GM18502 (cell line): ENCODE results near the gene PPP1R12C.
"Not testable (repeated sequence)": the region's sequence is repeated elsewhere in the genome, so short reads cannot be mapped to it uniquely, and the experiment has no call there.

ENCODE experiments used
- ATAC-seq: cut with Tn5 transposase; IDR thresholded peaks from one replicate; pipeline ENCODE4 v1.9.1; 2021; ENCODE audit warnings: mild to moderate bottlenecking; ENCODE audit not compliant: unreplicated experiment, poor library complexity

Gene PPP1R12C

GRCh38 chr19:55116859-55117662 lies at the start of gene PPP1R12C:
TSS of gene PPP1R12C (minus strand) at chr19:55117637. CDS start at chr19:55117543, 94 bp downstream.
- peak; percentile 7 for ATAC-seq

- peak; percentile 86 for ATAC-seq
Observed at GRCh38 chr19:55166530-55167268, 49.3 kb upstream of the PPP1R12C start, which contains the start of gene DNAAF3. TSS of gene DNAAF3 (minus strand) at chr19:55166613. CDS start at chr19:55166413, 200 bp downstream.

- no peak for ATAC-seq
Observed at GRCh38 chr19:55165952-55166529, 48.6 kb upstream of the PPP1R12C start.

GRCh38 chr19:55161571-55162322 lies 44.3 kb upstream of the PPP1R12C start:
- ATAC-seq, result no peak

GRCh38 chr19:55160986-55161365 lies 43.5 kb upstream of the PPP1R12C start:
- no peak for ATAC-seq

- no peak for ATAC-seq
Observed at GRCh38 chr19:55160128-55160985, 42.9 kb upstream of the PPP1R12C start.

- no peak for ATAC-seq
Observed at GRCh38 chr19:55158848-55159749, 41.7 kb upstream of the PPP1R12C start.

GRCh38 chr19:55158423-55158822 lies 41.0 kb upstream of the PPP1R12C start:
- ATAC-seq, result no peak

GRCh38 chr19:55157064-55157908 lies 39.8 kb upstream of the PPP1R12C start, which contains the start of gene TNNI3:
TSS of gene TNNI3 (minus strand) at chr19:55157732. CDS start at chr19:55157589, 143 bp downstream.
- no peak for ATAC-seq

GRCh38 chr19:55156202-55157063 lies 39.0 kb upstream of the PPP1R12C start:
- no peak for ATAC-seq

- not testable (repeated sequence) for ATAC-seq
Observed at GRCh38 chr19:55155784-55156183, 38.3 kb upstream of the PPP1R12C start.

GRCh38 chr19:55153652-55154264 lies 36.3 kb upstream of the PPP1R12C start:
- ATAC-seq, result no peak

- ATAC-seq, result no peak
Observed at GRCh38 chr19:55152017-55152416, 34.6 kb upstream of the PPP1R12C start.

GRCh38 chr19:55149078-55150003 lies 31.9 kb upstream of the PPP1R12C start, which contains the start of gene TNNT1:
TSS of gene TNNT1 (minus strand) at chr19:55149206. CDS start at chr19:55147157, 2,049 bp downstream.
- no peak for ATAC-seq
